ENCODE data around the gene RABAC1. TPM values are rescaled to one million over a fixed set of nuclear protein-coding genes. Genes with fewer than 3 reads are reported as not detected.

The RABAC1 gene, protein sequence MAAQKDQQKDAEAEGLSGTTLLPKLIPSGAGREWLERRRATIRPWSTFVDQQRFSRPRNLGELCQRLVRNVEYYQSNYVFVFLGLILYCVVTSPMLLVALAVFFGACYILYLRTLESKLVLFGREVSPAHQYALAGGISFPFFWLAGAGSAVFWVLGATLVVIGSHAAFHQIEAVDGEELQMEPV
- 223 and 238 TPM in 2 replicates for total RNA-seq

DNA sequence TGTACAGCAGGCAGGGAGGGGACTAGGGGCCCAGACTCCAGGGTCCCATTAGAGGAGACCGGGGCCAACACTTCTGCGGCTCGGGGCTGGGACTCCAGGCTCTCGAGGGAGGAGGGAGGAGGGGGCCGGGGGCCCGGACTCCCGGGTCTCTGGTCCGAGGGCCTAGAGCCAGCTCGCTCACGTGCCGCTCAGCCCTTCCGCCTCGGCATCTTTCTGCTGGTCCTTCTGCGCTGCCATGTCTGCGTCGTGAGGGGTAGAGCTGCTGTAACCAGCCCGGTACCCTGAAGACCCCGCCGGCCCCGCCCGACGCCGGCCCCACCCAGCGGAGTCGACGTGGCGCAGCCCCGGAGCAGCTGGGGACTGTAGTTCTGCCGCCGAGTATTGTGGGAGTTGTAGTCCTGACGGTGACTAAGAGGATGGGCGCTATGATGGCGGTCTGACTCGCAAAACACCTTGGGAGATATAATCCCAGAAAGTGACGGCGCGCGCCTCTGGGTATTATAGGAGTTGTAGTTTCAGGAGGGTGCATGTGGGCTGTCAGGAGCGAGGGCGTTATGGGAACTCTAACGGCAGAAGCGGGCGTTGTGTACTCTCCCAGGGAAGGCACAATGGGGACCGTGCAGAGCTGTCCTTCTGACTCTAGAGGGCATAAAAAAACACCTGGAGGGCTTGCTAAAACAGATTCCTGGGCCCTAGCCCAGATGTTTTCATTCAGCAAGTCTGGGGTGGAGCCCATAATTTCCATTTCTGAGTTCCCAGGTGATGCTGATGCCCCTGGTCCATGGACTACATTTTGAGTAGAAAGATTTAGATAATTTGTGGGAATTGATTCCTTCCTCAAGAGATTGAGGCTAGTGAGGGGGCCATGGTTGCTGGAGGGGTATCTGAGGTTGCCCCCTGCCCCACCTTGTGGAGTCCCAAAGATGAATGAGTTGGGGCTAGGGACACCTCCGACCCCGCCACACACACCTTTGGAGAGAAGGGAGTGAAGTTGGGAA, at the start of gene RABAC1:
Gene RABAC1, minus strand, starts transcription at position 266 of the 998 bp plus-strand sequence. Its CDS starts 29 bp downstream, at position 237.

DNA sequence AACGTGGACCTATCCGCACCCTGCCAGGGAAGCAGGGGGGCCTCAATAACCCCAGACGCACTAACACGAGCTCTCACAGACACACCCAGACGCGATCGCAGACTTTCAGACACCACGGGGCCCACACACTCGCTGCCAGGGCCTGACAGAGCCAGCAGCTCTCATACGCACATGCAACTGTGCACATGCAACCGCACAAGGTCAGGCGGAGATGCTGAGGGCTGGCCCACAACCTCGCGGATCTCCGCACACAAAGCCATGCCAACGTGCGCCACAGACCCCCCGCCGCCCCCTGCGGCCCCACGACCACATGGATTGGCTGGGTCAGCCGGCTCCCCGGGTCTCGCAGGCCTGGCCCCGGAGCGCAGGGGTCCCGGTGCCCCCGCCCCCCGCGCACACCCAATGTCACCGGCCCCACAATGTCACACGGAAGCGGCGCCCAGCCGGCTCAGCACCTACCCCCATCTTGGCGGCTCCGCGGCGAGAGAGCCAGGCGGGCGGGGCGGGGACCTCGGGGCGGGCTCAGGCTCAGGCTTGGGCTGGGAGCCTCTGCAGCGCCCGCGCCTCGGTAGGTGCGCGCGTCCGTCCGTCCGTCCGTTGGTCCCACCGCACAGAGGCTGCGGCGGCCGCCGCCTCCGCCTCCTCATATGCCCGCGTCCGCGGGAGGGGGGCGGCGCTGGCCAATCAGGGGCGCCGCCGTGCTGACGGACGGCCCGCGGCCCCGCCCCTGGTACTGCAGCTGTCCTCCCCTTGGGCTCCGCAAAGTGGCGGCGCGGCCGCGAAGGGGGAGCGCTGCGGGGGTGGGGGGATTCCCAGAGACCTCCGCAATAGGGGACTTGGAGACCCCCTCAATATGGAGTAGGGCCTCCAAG, 34.7 kb upstream of the RABAC1 start, which contains the start of gene ATP1A3:
Gene ATP1A3, minus strand, starts transcription at position 619 of the 872 bp plus-strand sequence. Its CDS starts 154 bp downstream, at position 465.

DNA sequence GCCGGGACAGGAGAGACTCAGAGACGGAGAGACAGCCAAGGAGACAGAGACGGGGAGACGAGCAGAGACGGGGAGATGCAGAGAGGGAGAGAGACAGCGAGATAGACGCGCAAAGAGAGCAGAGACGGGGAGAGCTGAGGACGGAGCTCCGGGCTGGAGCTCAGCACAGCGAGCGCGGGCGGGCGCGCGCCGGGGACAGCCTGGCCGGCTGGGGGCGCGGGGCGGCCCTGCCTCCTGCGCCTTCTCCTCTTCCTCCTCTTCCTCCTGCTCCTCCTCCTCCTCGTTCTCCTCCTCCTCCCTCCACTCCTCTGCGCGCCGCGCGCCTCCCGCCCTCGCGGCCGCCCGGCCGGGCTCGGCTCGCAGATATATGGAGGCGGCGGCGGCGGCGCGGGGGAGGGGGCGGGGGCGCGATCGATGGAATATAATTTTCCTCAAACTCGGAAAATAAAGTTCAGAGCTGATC, 30.9 kb downstream of the RABAC1 start, which contains the start of gene ERFL:
Gene ERFL, minus strand, starts transcription at position 229 of the 463 bp plus-strand sequence. CDS start 15,530 bp downstream, outside the sequence.

Other genes with a start within 250 kb of the RABAC1 start
- not detected in 2 replicates for gene CEACAM6, start 203.8 kb downstream of the RABAC1 start, total RNA-seq
- not detected in 2 replicates for gene CEACAM3, start 162.7 kb downstream of the RABAC1 start, total RNA-seq
- not detected in 2 replicates for gene LYPD4, start 114.6 kb downstream of the RABAC1 start, total RNA-seq
- gene DMRTC2, start 114.3 kb downstream of the RABAC1 start, total RNA-seq, result not detected in 2 replicates
- gene RPS19, start 99.1 kb downstream of the RABAC1 start, total RNA-seq, result 1,032 and 1,457 TPM in 2 replicates
- 0.87 TPM in 1 of 2 replicates, not detected in the other for gene CD79A, start 82.0 kb downstream of the RABAC1 start, total RNA-seq
- 46.7 and 53.2 TPM in 2 replicates for gene ARHGEF1, start 76.1 kb downstream of the RABAC1 start, total RNA-seq
- 0.11 TPM in 1 of 2 replicates, not detected in the other for gene ERFL, start 30.9 kb downstream of the RABAC1 start, total RNA-seq
- 0.11 TPM in 1 of 2 replicates, not detected in the other for gene ATP1A3, start 34.9 kb upstream of the RABAC1 start, total RNA-seq
- gene GRIK5, start 110.9 kb upstream of the RABAC1 start, total RNA-seq, result 0.11 TPM in 1 of 2 replicates, not detected in the other
- 19.2 and 28.1 TPM in 2 replicates for gene ZNF574, start 116.8 kb upstream of the RABAC1 start, total RNA-seq
- under 0.01 and 0.33 TPM in 2 replicates for gene POU2F2, start 173.1 kb upstream of the RABAC1 start, total RNA-seq